ENCODE measurements around the gene FAM3A. TPM values are rescaled to one million over a fixed set of nuclear protein-coding genes. Genes with fewer than 3 reads are reported as not detected.

FAM3A gene
- total and polyA plus RNA-seq, 2 donors from 2014 or later, result 39.5 to 73.4 TPM

DNA sequence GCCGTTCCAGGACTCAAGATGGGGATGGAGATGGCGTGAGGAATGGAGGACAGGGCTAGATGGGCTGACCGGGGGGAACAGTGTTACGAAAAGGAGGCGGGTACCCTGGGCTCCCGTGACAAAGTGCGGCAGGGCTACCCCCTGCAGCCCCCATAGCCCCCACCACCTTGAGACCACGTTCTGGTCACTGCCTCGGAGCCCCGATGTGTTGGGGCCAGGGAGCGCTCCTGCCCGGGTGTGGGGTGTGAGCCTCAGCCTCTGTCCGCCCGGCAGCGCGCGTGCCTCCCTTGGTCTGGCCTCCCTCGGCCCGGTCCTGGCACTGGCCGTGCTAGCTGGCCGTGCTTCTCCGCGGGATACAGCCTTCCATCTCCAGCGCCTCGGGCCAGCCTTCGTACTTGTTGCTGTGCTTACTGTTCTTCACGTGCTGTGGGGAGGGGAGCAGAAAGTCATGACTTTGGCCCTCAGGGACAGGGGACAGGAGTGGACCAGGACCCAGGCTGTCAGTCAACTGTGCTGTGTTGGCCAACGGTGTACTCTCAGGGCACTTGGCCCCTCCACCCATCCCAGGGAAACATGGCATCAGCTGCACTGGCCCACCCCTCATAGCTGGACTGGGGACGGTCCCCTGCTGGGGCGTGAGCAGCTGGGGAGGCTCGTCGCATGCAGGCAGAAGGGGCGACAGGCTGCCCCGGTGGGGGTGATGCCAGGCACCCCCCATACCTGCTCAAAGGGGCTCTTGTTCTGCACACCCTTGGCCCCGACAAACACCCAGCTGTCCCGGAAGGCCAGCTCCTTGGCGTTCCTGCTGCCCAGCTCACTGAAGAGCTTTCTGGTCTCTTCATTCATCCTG is 9.3 kb downstream of the FAM3A start:
- H3K27ac ChIP-seq (ENCODE audit: low read depth in 2 of 2, low read length in 2 of 2), result no peak overlapping the region
- H3K27me3 ChIP-seq (ENCODE audit: control insufficient read depth, insufficient read depth, low read length), result no peaks in the 10 kb centered on the region
- intact Hi-C loops (cut with DNase I), result no loop called here
- H3K9ac ChIP-seq (ENCODE audit: low read length in 3 of 3), result no peak overlapping the region
- no peaks in the 10 kb centered on the region for H3K9me3 ChIP-seq (ENCODE audit: control insufficient read depth in 2 of 3, insufficient read depth in 1 of 3, low read length in 3 of 3)
- TF ChIP-seq, protein P1, sequence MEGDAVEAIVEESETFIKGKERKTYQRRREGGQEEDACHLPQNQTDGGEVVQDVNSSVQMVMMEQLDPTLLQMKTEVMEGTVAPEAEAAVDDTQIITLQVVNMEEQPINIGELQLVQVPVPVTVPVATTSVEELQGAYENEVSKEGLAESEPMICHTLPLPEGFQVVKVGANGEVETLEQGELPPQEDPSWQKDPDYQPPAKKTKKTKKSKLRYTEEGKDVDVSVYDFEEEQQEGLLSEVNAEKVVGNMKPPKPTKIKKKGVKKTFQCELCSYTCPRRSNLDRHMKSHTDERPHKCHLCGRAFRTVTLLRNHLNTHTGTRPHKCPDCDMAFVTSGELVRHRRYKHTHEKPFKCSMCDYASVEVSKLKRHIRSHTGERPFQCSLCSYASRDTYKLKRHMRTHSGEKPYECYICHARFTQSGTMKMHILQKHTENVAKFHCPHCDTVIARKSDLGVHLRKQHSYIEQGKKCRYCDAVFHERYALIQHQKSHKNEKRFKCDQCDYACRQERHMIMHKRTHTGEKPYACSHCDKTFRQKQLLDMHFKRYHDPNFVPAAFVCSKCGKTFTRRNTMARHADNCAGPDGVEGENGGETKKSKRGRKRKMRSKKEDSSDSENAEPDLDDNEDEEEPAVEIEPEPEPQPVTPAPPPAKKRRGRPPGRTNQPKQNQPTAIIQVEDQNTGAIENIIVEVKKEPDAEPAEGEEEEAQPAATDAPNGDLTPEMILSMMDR (IDR thresholded peaks at IDR 0.05; ENCODE audit: borderline replicate concordance, extremely low read depth, insufficient read depth), result no peak
- peak in 1 of 5 donors; percentile 72 for DNase-seq
- no peaks in the 10 kb centered on the region for H3K4me1 ChIP-seq (ENCODE audit: control insufficient read depth in 2 of 3, insufficient read depth in 2 of 3, low read depth in 1 of 3, low read length in 3 of 3)
- no peak overlapping the region for H3K4me3 ChIP-seq (ENCODE audit: low read length in 3 of 3)
- FAIRE-seq, result no peak
- no peaks in the 10 kb centered on the region for H3K36me3 ChIP-seq (ENCODE audit: control insufficient read depth in 2 of 3, insufficient read depth in 3 of 3, low read length in 3 of 3)

DNA sequence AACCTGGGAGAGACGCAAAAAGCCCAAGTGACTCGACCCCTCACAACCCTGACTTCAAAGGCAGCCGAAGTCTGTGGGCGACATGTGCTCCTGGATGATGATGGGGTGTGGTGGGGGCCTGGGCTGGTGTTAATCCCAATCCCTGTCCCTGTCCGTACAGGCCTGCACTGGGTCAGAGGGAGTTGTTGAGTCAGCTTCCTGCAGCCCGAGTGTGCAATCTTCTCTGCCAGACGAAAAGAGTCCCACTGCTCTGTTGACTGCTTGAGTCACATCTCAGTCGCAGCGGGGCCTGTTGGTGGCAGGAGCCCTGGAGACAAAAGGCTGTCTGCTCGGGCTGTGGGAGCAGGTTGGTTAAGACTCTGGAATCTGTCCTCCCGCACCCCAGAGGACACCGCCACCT is 10.3 kb downstream of the FAM3A start:
- Histone ChIP-seq H3K27me3 (ENCODE audit: control insufficient read depth, insufficient read depth, low read length) (no peaks in the 10 kb centered on the region), H3K36me3 (ENCODE audit: control insufficient read depth in 2 of 3, insufficient read depth in 3 of 3, low read length in 3 of 3) (no peaks in the 10 kb centered on the region), H3K27ac (ENCODE audit: low read depth in 2 of 2, low read length in 2 of 2) (no peak overlapping the region), H3K4me3 (ENCODE audit: low read length in 3 of 3) (no peak overlapping the region), H3K9ac (ENCODE audit: low read length in 3 of 3) (no peak overlapping the region), H3K4me1 (ENCODE audit: control insufficient read depth in 2 of 3, insufficient read depth in 2 of 3, low read depth in 1 of 3, low read length in 3 of 3) (no peaks in the 10 kb centered on the region), H3K9me3 (ENCODE audit: control insufficient read depth in 2 of 3, insufficient read depth in 1 of 3, low read length in 3 of 3) (no peaks in the 10 kb centered on the region)
- intact Hi-C loops (cut with DNase I), result no loop called here
- DNase-seq, result no peak
- TF ChIP-seq, protein P1 (IDR thresholded peaks at IDR 0.05; ENCODE audit: borderline replicate concordance, extremely low read depth, insufficient read depth), result no peak
- no peak for FAIRE-seq

DNA sequence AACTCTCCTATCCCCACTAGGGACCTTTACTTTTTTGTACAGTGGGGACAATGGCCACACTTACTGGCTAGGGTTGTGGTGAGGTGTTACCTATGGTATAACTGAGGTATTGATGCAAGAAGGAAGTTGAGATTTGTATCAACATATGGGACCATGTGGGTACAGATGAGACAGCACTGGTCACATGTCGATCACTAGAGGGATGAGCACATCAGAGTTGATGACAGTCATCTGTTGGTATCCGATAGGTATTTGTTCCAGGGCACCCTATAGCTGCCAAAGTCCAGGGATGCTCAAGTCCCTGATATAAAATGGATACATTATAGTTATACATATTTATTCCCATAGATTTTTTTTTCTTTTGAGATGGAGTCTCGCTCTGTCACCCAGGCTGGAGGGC is 13.0 kb downstream of the FAM3A start:
- no peaks in the 10 kb centered on the region for H3K27me3 ChIP-seq (ENCODE audit: control insufficient read depth, insufficient read depth, low read length)
- H3K27ac ChIP-seq (ENCODE audit: low read depth in 2 of 2, low read length in 2 of 2), result no peak overlapping the region
- DNase-seq (no peak), FAIRE-seq (no peak)
- H3K9me3 ChIP-seq (ENCODE audit: control insufficient read depth in 2 of 3, insufficient read depth in 1 of 3, low read length in 3 of 3), result no peaks in the 10 kb centered on the region
- no peaks in the 10 kb centered on the region for H3K36me3 ChIP-seq (ENCODE audit: control insufficient read depth in 2 of 3, insufficient read depth in 3 of 3, low read length in 3 of 3)
- H3K4me1 ChIP-seq (ENCODE audit: control insufficient read depth in 2 of 3, insufficient read depth in 2 of 3, low read depth in 1 of 3, low read length in 3 of 3), result no peaks in the 10 kb centered on the region
- no peak overlapping the region for H3K9ac ChIP-seq (ENCODE audit: low read length in 3 of 3)
- intact Hi-C loops (cut with DNase I), result no loop called here
- H3K4me3 ChIP-seq (ENCODE audit: low read length in 3 of 3), result no peak overlapping the region
- TF ChIP-seq, protein P1 (IDR thresholded peaks at IDR 0.05; ENCODE audit: borderline replicate concordance, extremely low read depth, insufficient read depth), result no peak

Measured in kidney (tissue), 14 donors.